Left cardiac atrium (tissue), 4 donors: ENCODE results near the gene CHD2. TPM values are rescaled to one million over a fixed set of nuclear protein-coding genes. Genes with fewer than 3 reads are reported as not detected.

Experiments used
- ATAC-seq, 2 donors: fragments of 200-7000 bp; cut with Tn5 transposase; one replicate each; pipeline ENCODE4 v1.9.1; 2020; ENCODE audit warnings: mild to moderate bottlenecking in 2 of 2, moderate library complexity in 2 of 2
- DNase-seq: peaks from one replicate; pipeline ENCODE4 v3.0.0-alpha.2; 2020
- intact Hi-C, 2 donors: fragments of 100-400 bp; cut with DNase I; formaldehyde crosslinking; loops; one replicate each; pipeline versions ENCODE4 v1.14.1 to v1.15.1; 2022 to 2023
- total RNA-seq, 2 donors: library from RNA; stranded (reverse); fragmentation: NEBNext Ultra II Directional; extraction: Animal tissue kit (Norgen Biotek cat#: 25700); gene quantifications; one replicate each; pipeline ENCODE4 v1.2.1, GENCODE V29; 2021
- donor health status: DM: no; HTN: yes; CAD: no.
- donor health status: DM: no; HTN: yes; CAD: no; lungs with severe emphysema.
- donor health status: DM: yes; HTN: yes; CAD: no.
- donor health status: Dilated cardiomyopathy.

The CHD2 gene
- total RNA-seq, 2 donors from 2014 or later: 59.8 to 63.2 TPM

DNA sequence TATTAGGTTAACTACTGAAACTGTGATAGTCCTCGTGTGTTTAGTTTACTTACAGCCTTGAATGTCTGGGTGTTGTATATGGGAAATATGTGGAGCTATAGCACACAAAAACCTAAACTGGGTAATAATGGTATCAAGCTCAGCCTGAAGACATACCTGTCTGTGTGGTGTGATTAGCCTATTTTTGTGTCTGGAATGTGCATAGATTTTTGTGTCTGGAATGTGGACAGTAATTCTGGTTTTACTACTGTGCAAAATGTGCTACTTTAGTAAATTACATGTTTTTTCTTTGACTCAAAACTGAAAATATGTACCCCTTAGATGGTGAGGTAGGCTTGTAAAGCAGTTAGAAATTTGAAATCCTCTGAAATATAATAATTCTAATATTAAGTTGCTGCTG is 43.5 kb downstream of the CHD2 start:
- DNase-seq: no peak
- no peak for ATAC-seq
- intact Hi-C loops: loop anchor here in 1 of 2 donors (10.0 kb wide), 1 partner anchor 71 kb away; no protein-coding TSS in a partner anchor

DNA sequence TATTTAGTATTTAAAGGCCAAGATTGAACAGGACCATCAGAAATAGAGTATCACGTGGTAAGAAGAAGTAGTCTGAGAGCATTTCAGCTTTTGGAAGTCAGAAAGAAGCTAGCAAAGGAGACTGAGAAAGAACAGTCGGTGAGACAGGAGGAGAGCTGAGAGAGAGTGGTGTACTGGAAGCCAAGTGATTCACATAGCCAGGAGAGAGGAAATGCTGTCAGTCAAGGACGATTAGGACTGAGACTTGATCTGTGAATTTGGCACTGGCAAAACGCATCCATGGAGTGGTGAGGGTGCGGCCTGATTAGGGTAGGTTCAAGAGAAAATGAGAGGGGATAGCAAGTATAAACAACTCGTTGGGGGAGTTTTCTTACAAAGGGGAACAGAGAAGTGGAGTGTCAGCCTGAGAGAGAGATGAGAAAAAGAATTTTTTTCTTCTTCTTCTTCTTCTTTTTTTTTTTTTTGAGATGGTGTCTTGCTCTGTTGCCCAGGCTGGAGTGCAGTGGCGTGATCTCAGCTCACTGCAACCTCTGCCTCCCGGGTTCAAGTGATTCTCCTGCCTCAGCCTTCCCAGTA is 44.9 kb downstream of the CHD2 start:
- intact Hi-C loops: loop anchor here in 1 of 2 donors (10.0 kb wide), 1 partner anchor 70 kb away; no protein-coding TSS in a partner anchor
- ATAC-seq: peak; percentile 59 to 81
- DNase-seq: no peak

DNA sequence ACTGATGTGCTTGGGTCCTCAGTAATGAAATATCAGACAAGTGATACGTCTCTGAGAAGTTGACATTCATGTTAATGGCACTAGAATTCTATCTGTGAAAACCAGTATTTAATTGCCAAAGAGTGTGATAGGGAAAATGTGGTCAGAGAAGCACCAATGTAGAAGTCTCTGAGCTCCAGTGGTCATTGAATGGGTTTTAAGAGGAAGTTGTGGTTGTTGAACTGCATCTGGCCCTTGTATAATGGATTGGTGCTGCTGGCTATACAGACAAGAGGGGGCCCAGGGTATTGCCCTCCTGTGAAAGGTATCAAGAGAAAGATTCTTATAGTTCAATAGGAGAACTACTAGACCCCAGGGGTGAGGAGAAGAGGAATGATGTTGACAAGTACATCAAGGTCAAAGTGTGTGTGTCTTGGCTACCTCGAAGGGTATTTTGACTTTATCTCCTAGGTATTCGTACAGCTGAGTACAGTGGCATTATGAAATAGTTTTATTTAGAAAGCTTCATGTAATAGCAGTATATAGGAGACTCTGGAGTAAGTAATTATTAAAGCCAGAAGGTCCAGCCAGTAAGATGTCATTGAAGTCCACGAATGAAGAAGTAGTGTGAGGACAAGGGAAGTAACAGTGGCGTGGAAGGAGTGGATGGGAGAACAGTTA is 47.1 kb downstream of the CHD2 start:
- intact Hi-C loops: loop anchor here in 1 of 2 donors (10.0 kb wide), 1 partner anchor 68 kb away; no protein-coding TSS in a partner anchor
- ATAC-seq (no peak), DNase-seq (no peak)

DNA sequence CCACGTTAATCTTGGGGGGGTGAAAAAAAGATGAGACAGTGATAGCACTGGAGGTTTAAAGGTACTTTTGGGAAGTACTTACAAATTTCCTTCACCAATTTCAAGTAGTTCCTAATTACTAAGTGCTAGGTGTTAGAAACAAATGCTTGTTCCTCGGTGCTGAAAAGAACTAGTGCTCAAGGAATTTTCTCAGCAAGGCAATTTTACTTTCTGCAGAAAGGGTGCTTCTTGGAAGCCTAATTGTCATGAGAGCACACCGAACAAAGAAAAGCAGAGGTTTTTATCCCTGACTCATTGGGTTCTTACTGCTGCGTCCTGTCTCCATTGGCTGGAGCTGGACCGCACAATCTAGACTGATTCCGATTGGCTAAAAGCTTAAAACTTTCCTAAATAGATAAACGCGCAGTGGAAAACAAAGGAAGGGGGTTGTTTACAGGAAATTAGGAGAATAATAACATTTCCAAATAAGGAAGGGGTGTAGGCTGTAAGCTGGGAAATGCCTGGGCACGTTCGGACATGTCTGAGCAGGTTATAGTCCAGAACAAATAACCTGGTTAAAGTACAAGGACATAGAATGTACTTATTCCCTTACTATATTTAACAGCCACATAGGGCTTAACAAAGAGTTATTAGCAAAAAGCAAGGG is 49.6 kb downstream of the CHD2 start:
- intact Hi-C loops: loop anchor here in 1 of 2 donors (10.0 kb wide), 1 partner anchor 65 kb away; no protein-coding TSS in a partner anchor
- DNase-seq (no peak), ATAC-seq (no peak)

DNA sequence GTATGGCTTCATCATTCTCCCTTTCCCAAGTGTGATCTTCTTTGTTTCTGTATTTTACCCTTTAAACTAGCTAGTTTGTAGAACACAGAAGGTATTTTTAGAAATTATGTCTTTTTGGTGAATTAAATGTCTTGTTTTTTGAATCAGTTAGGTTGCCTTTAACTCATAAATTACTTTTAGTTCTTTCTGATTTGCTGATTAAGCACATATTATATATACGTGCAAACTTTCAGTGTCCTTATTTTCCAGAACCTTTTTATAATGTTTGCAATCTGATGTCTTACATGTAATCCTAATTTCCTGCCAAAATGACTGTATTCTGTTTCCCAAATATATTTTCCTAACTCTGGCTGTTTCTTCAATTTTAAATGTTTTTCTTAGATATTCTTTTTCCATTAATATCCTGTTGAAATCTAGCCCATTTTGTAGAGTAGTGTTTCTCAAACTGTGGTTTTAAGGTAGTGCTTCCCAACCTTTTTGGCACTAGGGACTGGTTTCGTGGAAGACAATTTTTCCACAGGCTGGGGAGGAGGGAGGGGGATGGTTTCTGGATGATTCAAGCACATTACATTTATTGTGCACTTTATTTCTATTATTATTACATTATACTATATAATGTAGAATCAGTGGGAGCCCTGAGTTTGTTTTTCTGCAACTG is 51.8 kb downstream of the CHD2 start:
- ATAC-seq (no peak), DNase-seq (no peak)
- intact Hi-C loops: no loop called here

DNA sequence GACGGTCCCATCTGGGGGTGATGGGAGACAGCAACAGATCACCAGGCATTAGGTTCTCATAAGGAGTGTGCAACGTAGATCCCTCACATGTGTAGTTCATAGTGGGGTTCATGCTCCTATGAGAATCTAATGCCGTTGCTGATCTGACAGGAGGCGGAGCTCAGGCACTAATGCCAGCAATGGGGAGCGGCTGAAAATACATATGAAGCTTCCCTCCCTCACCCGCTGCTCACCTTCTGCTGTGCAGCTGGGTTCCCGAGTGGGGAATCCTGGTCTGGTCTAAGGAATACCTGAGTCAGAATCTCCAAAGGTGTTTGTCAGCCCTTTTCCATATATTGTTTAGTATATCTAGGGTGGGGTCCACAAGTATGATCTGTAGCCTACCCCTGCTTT is 52.3 kb downstream of the CHD2 start:
- ATAC-seq (no peak), DNase-seq (no peak)
- intact Hi-C loops: no loop called here

DNA sequence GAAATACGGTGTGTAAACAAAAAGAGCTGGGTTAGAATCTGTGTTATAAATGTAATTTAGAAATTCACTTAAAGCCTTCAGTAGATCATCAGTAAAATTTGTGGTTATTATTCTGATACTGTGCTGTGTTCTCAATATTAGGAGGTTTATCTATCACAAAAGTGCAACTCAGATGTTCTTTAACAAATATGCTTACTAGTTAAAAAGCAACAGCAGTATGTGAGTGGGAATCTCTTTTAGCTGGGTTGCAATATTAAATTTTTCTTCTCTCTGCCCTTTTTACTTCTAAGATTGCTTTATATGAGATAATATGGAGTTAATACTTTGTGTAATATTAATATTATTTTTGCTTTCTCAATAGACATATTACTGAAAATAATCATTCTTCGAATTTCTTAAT is 53.4 kb downstream of the CHD2 start:
- ATAC-seq: no peak
- intact Hi-C loops: no loop called here
- no peak for DNase-seq

DNA sequence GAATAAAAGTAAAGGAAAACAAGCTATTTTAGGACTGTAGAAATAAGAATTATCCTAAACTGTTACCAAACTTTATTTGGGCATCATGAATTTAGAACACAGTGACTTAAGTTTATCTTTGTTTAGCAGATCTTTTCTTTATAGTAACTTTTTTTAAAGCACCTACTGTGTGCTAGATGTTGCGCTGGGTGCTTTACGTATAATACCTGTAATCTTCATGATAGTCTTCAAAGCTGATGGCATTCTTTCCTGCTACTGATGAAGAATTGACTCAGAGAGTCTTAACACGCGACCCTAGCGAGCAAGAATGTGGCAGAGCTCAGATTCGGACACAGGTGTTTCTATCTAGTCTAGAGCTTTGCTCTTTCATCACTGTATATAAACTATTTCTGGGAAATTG is 53.9 kb downstream of the CHD2 start:
- no peak for ATAC-seq
- no peak for DNase-seq
- intact Hi-C loops: no loop called here

DNA sequence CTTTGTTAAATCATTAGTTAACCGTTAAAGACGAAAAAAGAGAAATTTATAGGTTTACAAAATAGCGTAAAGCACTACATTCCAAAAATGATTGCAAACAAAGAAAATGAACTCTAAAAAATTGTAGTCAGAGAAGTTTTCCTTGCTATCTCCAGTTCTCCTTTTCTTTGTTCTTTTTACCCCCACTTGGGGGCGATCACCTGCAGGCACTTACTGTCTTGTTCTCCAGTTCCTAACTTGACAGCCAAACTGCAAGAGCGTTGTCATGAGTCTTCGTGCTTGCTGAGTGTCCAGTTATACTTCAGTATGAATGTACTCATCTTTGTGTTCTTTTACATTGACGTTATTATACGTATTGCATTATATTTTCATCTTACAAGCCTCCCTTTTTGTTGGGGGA is 54.5 kb downstream of the CHD2 start:
- intact Hi-C loops: no loop called here
- ATAC-seq: no peak
- DNase-seq: no peak

DNA sequence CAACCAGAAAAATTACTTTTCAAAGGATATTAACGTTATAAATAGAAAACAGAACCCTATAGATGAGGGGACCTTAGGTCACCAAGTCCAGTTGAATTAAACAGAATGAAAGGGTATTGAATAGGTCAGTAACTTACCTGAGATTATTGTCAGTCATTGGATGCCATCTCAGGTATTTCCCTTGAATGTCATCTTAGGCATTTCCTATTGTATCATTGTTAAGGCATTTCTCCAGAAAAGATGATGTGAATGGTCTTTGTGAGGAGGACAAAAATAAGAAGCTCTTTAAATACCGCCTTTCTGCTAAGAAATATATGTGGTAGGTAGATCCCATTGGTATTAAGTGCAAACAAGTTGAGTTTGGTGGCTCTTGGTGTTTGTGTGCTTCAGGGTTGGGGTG is 55.6 kb downstream of the CHD2 start:
- no peak for ATAC-seq
- intact Hi-C loops: no loop called here
- DNase-seq: no peak

DNA sequence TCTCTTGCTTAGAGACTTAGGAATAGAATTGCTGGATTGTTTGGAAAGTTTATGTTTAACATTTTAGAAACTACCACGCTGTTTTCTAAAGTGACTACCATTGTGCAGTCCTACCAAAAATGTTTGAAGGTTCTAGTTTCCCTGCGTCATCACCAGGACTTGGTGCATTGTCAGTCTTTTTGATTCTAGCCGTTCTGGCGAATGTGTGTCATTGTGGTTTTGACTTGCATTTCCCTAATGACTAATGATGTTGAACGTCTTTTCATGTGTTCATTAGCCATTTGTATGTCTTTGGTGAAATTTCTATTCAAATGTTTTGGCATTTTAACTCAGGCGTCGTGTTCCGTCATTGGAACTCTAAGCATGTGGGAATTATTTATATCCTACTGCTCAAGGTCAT is 58.0 kb downstream of the CHD2 start:
- no peak for ATAC-seq
- intact Hi-C loops: no loop called here

DNA sequence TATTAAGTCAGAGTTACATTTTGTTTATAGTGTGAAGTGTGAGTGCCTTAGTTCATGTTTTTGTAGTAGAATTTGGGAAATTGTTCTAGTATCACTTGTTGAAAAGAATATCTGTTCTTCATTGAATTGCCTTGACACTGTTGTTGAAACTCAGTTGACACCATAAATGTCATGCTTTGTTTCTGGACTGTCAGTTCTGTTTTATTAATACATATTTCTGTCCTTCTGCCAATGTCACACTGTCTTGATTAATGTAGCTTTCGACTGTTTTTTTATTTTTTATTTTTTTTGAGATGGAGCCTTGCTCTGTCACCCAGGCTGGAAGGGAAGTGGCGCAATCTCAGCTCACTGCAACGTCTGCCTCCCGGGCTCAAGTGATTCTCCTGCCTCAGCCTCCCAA is 59.1 kb downstream of the CHD2 start:
- no peak for DNase-seq
- no peak for ATAC-seq
- intact Hi-C loops: no loop called here

More for the DNA sequence above, 58.0 kb downstream of the CHD2 start:
- DNase-seq: no peak

DNA sequence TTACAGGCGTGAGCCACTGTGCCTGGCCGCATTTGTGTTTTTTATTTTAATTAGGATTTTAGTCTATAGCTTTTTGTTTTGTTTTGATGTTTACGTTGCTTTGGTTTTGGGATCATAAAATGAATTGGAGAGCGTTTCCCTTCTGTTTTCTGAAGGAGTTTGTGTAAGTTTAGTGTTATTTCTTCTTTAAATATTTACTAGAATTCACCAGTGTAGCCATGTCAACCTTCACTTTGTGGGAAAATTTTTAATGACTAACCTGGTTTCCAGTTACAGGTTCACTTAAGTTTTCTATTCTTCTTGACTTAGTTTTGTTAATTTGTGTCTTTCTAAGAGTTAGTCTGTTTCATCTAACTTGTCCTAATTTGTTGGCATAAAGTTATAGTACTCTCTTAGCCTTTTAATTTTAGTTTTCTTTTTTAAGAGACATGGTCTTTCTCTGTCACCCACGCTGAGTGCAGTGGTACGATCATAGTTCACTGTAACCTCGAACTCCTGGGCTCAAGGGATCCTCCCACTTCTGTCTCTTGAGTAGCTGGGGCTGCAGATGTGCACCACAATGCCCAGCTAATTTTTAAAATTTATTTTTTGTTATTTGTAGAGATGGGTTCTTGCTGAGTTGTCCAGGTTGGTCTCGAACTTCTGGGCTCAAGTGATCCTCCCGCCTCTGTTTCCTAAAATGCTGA is 61.0 kb downstream of the CHD2 start:
- DNase-seq (no peak), ATAC-seq (no peak)
- intact Hi-C loops: no loop called here

DNA sequence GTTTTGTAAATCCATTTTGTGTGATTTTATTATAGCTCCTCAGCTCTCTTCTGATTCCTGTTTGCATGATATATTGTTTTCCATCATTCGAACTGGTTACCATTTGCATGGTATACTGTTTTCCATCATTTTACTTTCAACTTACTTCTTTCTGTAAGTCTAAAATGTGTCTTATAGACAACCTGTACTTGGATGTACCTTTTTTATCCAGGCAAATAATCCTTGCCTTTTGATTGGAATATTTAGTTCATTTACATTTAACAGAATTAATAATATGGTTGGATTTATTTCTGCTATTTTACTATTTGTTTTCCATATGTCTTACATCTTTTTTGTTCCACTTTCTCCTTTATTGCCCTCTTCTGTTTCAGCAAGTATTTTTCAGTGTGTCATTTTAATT is 62.8 kb downstream of the CHD2 start:
- DNase-seq (no peak), ATAC-seq (no peak)
- intact Hi-C loops: no loop called here

DNA sequence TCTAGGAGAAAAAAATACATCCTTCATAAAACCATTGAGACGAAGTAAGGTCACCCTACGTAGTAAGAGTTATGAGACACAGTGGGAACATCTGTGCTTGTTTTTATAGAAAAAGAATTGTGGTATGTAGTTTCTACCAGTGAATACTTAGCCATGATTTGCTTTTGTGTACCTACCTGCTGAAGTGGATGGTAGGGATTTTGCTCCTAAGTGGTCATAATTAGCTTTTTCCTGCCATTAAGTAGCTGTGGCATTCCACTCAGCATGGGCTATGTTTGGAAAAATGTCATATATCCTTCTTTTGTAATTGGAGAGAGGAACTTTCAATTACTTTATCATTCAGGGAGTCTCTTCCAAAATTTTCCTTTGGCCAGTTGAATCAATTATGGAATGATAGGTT is 63.7 kb downstream of the CHD2 start:
- DNase-seq (no peak), ATAC-seq (no peak)
- intact Hi-C loops: no loop called here

DNA sequence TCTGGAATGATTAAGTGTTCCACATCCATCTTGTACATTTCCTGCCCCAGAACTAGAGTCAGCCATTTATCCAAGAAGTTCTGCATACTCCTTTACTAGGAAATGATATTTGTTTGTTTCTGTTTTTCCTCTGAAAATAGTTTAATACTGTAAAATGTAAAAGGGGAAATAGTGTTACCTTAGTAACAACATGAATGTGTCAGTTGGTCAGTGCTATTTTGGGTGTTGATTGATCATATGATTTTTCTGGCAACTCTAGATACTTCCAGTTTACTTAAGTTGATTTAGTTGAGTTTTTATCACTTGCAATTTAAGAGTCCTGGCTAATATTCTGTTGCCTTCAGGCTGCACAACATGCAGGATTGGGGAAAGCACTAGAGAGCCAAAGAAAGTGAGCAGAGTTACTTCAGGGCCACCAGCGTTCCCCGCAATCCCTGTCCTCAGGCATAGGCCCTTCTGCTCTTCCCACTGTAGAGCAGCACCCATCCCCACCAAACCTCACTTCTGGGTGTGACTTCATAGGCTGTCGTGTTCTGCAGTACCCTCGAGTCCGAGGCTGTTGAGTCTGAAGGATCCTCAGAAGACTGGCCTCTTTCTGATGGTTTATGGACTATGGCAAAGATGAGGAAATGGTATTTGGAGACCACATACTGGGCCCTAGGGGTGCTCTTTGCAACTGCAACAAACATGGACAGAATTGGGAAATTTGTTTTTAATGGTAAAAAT is 69.0 kb downstream of the CHD2 start:
- DNase-seq: no peak
- ATAC-seq: peak; percentile 45 to 65
- intact Hi-C loops: no loop called here

DNA sequence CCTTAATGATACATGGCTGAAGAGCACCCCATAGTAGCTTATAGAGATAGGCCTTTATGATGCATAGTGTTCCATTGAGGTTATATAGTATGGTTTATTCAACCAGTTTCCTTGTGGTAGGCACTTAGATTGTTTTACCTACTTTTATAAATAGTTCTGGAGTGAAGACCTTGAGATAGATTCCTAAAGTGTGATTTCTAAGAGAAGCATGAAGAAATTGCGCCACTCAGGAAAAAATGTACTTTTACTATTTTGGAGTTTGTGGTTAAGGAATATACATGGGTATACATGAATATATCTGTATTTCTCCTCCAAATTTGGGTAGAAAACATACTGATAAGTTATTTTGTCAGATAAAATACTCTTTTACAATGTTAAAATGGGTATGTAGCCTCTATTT is 70.5 kb downstream of the CHD2 start:
- intact Hi-C loops: no loop called here
- ATAC-seq: no peak
- DNase-seq: no peak

DNA sequence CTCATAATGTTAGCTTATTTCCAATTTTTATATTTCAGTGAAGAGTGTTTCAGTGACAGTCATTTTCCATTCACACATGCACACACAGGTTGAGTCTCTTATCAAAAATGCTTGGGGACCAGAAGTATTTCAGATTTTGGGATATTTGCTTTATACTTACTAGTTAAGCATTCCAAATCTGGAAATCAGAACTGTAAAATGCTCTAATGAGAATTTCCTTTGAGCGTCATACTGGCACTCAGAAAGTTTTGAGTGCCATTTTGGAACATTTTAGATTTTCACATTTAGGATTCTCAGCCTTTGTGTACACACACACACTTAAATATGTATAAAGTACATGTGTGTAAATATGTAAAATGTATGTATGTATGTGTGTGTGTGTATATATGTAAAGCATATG is 71.0 kb downstream of the CHD2 start:
- DNase-seq (no peak), ATAC-seq (no peak)
- intact Hi-C loops: no loop called here

DNA sequence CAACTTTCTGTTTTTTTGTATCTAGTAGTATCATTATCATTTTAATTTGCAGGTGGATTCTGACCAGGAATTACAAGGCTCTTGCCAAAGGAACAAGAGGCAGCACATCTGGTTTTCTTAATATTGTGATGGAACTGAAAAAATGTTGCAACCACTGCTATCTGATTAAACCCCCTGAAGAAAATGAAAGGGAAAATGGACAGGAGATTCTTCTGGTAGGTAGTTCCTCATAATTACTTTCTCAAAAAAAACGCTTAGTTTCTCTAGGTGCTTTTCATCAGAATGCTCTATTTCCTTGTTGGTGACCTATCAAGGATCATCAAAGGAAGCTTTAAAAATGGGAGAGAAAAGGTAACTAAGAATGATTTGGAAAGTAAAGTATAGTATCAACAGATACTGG is 71.6 kb downstream of the CHD2 start:
- no peak for DNase-seq
- ATAC-seq: no peak
- intact Hi-C loops: no loop called here
